HEK293T (cell line): ENCODE data around the gene CDC42SE2.
"Not testable (repeated sequence)": the region's sequence is repeated elsewhere in the genome, so short reads cannot be mapped to it uniquely, and the experiment has no call there.

Experiments used
- CTCF ChIA-PET: fragments of 350-600 bp; formaldehyde crosslinking; extraction: SDS; loops from one replicate; lab custom pipeline; 2021; ENCODE audit warnings: antibody characterized with exemption, inconsistent platforms; lab: Yijun Ruan, JAX
- POLR2A ChIA-PET: fragments of 350-600 bp; formaldehyde crosslinking; extraction: SDS; loops from one replicate; lab custom pipeline; 2020; ENCODE audit warnings: antibody characterized with exemption, inconsistent platforms; lab: Yijun Ruan, JAX
- DNase-seq: peaks from one replicate; pipeline ENCODE4 v3.0.0; 2012; ENCODE audit warnings: mixed read lengths; ENCODE audit errors: extremely low spot score
- ARNT ChIP-seq: fragments of 450-650 bp; IDR thresholded peaks from 2 replicates; pipeline ENCODE4 v1.6.1; 2017; ENCODE audit warnings: mild to moderate bottlenecking
- BHLHE40 ChIP-seq: fragments of 450-650 bp; IDR thresholded peaks from 2 replicates; pipeline ENCODE4 v1.6.1; 2016; ENCODE audit warnings: mild to moderate bottlenecking, moderate library complexity, borderline replicate concordance
- CTBP1 ChIP-seq: fragments of 450-650 bp; IDR thresholded peaks from 2 replicates; pipeline ENCODE4 v1.6.1; 2016; ENCODE audit warnings: borderline replicate concordance
- ELF4 ChIP-seq: fragments of 450-650 bp; IDR thresholded peaks from 2 replicates; pipeline ENCODE4 v1.6.1; 2017; ENCODE audit warnings: antibody characterized with exemption
- FOXA1 ChIP-seq: fragments of 450-650 bp; IDR thresholded peaks from 2 replicates; pipeline ENCODE4 v1.6.1; 2016; ENCODE audit warnings: mild to moderate bottlenecking
- FOXK2 ChIP-seq: fragments of 450-650 bp; IDR thresholded peaks from 2 replicates; pipeline ENCODE4 v1.6.1; 2016; ENCODE audit warnings: mild to moderate bottlenecking
- FOXM1 ChIP-seq: fragments of 450-650 bp; IDR thresholded peaks from 2 replicates; pipeline ENCODE4 v1.6.1; 2017; ENCODE audit warnings: mild to moderate bottlenecking, borderline replicate concordance
- HDGF ChIP-seq: fragments of 450-650 bp; IDR thresholded peaks from 2 replicates; pipeline ENCODE4 v1.6.1; 2017; ENCODE audit warnings: antibody characterized with exemption, borderline replicate concordance
- L3MBTL2 ChIP-seq: fragments of 450-650 bp; conservative IDR thresholded peaks from 2 replicates; pipeline ENCODE4 v1.6.1; 2016; ENCODE audit warnings: mild to moderate bottlenecking
- LEF1 ChIP-seq: fragments of 450-650 bp; IDR thresholded peaks from 2 replicates; pipeline ENCODE4 v1.6.1; 2017; ENCODE audit warnings: mild to moderate bottlenecking, borderline replicate concordance
- NFRKB ChIP-seq: fragments of 450-650 bp; IDR thresholded peaks from 2 replicates; pipeline ENCODE4 v1.6.1; 2016; ENCODE audit warnings: mild to moderate bottlenecking, moderate library complexity
- PKNOX1 ChIP-seq: fragments of 450-650 bp; IDR thresholded peaks from 2 replicates; pipeline ENCODE4 v1.6.1; 2016
- SP1 ChIP-seq: fragments of 450-650 bp; IDR thresholded peaks from 2 replicates; pipeline ENCODE4 v1.6.1; 2017
- SUZ12 ChIP-seq: fragments of 450-650 bp; IDR thresholded peaks from 2 replicates; pipeline ENCODE4 v1.6.1; 2016; ENCODE audit warnings: mild to moderate bottlenecking
- TARDBP ChIP-seq: fragments of 450-650 bp; IDR thresholded peaks from 2 replicates; pipeline ENCODE4 v1.6.1; 2016
- ZNF384 ChIP-seq: fragments of 450-650 bp; IDR thresholded peaks from 2 replicates; pipeline ENCODE4 v1.6.1; 2016

Gene CDC42SE2

DNA sequence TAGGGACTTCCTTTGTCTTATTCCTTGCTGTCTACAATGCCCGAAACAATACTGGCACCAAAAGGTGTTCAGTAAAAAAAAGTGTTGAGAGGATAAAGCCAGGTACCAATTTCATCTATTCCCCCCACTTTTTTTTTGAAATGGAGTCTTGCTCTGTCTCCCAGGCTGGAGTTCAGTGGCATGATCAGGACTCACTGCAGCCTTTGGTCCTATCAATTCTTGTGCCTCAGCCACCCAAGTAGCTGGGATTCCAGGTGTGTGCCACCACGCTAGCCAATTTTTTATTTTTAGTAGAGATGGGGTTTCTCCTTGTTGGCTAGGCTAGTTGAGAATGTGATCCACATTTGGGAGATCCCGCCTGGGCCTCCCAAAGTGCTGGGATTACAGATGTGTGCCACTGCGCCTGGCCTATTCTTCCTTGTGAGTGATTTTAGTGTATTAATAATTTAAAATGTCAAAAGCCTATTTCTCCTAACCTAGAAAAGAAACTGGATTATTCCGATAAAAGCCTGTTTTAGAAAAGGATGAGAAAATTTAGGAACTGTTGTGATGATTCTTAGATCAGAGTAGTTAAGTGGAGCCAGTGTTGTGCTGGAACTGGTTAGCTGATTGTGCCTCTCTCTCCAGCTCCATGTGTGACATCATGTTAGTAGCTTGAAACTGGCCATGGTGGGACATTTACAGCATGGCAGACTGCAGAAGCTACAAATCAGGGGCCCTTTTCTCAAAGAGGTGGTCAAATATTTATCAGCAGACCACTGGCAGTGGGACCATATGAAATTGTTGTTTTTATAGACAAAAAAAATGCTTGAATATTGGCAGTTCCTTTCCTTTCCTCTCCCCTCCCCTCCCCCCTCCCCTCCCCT lies 14.3 kb downstream of the CDC42SE2 start:
- TF ChIP-seq BHLHE40 (no peak), SP1 (no peak), ZNF384 (no peak), FOXK2 (no peak), L3MBTL2 (no peak), ELF4 (no peak), ARNT (no peak), NFRKB (no peak), CTBP1 (no peak), HDGF (no peak), TARDBP (no peak), LEF1 (no peak), SUZ12 (no peak), FOXM1 (no peak), FOXA1 (no peak)
- DNase-seq = no peak
- POLR2A ChIA-PET = interaction anchor here (1.0 kb wide), 1 partner anchor 14 kb away, joined by 5 read pairs; the partner anchor contains the start of gene CDC42SE2
- CTCF ChIA-PET = interaction anchor here (0.5 to 0.6 kb wide), 2 partner anchors 78 to 1697 kb away, joined by 3 read pairs; no protein-coding TSS in a partner anchor

- CTCF ChIA-PET = interaction anchor here (0.5 to 0.6 kb wide), 2 partner anchors 79 to 1696 kb away, joined by 3 read pairs; no protein-coding TSS in a partner anchor
- DNase-seq, POLR2A ChIA-PET: not testable (repeated sequence)
Measured at GRCh38 chr5:131278741-131279124, 14.9 kb downstream of the CDC42SE2 start.

- TF ChIP-seq ZNF384 = no peak
- no peak for TF ChIP-seq FOXA1
- TF ChIP-seq SUZ12 = no peak
- TF ChIP-seq HDGF = no peak
- no peak for TF ChIP-seq LEF1
- TF ChIP-seq PKNOX1 = no peak
- TF ChIP-seq L3MBTL2 = no peak
- no peak for TF ChIP-seq BHLHE40
- no peak for TF ChIP-seq CTBP1
- TF ChIP-seq FOXM1 = no peak
- ChIA-PET POLR2A (no interaction called here), CTCF (no interaction called here)
- no peak for DNase-seq
Measured at GRCh38 chr5:131279204-131279603, 15.4 kb downstream of the CDC42SE2 start.

- ChIA-PET POLR2A (interaction anchor here (1.2 kb wide), 1 partner anchor 16 kb away, joined by 4 read pairs; the partner anchor contains the start of gene CDC42SE2), CTCF (no interaction called here)
- TF ChIP-seq L3MBTL2 = no peak
- no peak for TF ChIP-seq TARDBP
- no peak for TF ChIP-seq SUZ12
- no peak for TF ChIP-seq ARNT
- no peak for TF ChIP-seq CTBP1
- no peak for TF ChIP-seq PKNOX1
- DNase-seq = no peak
Measured at GRCh38 chr5:131280417-131280816, 16.6 kb downstream of the CDC42SE2 start.

- POLR2A ChIA-PET = interaction anchor here (1.2 kb wide), 1 partner anchor 17 kb away, joined by 4 read pairs; the partner anchor contains the start of gene CDC42SE2
- TF ChIP-seq BHLHE40 = no peak
- TF ChIP-seq ZNF384 = no peak
- no peak for TF ChIP-seq NFRKB
- TF ChIP-seq ELF4 = no peak
- TF ChIP-seq CTBP1 = no peak
- no peak for TF ChIP-seq L3MBTL2
- TF ChIP-seq LEF1 = no peak
- no peak for TF ChIP-seq FOXA1
- TF ChIP-seq PKNOX1 = no peak
- TF ChIP-seq SUZ12 = no peak
- TF ChIP-seq FOXM1 = no peak
- no peak for TF ChIP-seq FOXK2
- no peak for TF ChIP-seq TARDBP
- no peak for TF ChIP-seq SP1
- no peak for TF ChIP-seq HDGF
- TF ChIP-seq ARNT = no peak
- no peak for DNase-seq
- CTCF ChIA-PET = no interaction called here
Measured at GRCh38 chr5:131281133-131281867, 17.4 kb downstream of the CDC42SE2 start.

DNA sequence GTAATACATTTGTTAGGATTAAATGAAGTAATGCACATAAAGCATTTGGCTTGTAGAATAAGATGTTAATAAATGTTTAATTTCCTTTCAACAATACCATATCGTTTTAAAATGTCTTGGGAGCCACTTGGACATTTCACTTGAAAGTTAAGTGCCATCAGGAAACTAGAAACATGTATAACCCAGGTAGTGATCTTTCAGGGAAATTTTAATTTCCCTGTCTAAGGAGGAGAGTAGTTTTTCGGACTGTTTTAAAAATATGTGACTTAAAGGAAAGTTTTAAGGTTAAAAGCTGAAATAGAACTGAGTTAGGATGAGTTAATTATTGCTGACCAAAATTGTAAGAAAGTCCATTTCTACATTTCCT lies 18.0 kb downstream of the CDC42SE2 start:
- TF ChIP-seq FOXA1 = no peak
- no peak for TF ChIP-seq TARDBP

More for the DNA sequence above, 18.0 kb downstream of the CDC42SE2 start:
- ChIA-PET POLR2A (no interaction called here), CTCF (no interaction called here)
- DNase-seq = no peak
